ENCODE data around the gene CYP27A1. TPM values are rescaled to one million over a fixed set of nuclear protein-coding genes. Genes with fewer than 3 reads are reported as not detected.

Gene CYP27A1
- total and polyA plus RNA-seq, 2 donors from 2014 or later: 18.5 to 43.3 TPM

GRCh38 chr2:218807626-218808025 lies 25.7 kb downstream of the CYP27A1 start:
- FAIRE-seq (no peak), DNase-seq (no peak)
- Histone ChIP-seq H3K4me1 (ENCODE audit: control insufficient read depth in 2 of 3, insufficient read depth in 2 of 3, low read depth in 1 of 3, low read length in 3 of 3) (peaks cover 0 to 9% (median 4%) of the 10 kb centered on the region in 3 donors), H3K36me3 (ENCODE audit: control insufficient read depth in 2 of 3, insufficient read depth in 3 of 3, low read length in 3 of 3) (peaks cover 0 to under 1% (median 0%) of the 10 kb centered on the region in 3 donors), H3K4me3 (ENCODE audit: low read length in 3 of 3) (no peak overlapping the region), H3K27me3 (ENCODE audit: control insufficient read depth, insufficient read depth, low read length) (no peaks in the 10 kb centered on the region), H3K9ac (ENCODE audit: low read length in 3 of 3) (no peak overlapping the region), H3K27ac (ENCODE audit: low read depth in 2 of 2, low read length in 2 of 2) (no peak overlapping the region), H3K9me3 (ENCODE audit: control insufficient read depth in 2 of 3, insufficient read depth in 1 of 3, low read length in 3 of 3) (no peaks in the 10 kb centered on the region)
- no peak for TF ChIP-seq CTCF (IDR thresholded peaks at IDR 0.05; ENCODE audit: borderline replicate concordance, extremely low read depth, insufficient read depth)
- intact Hi-C loops (cut with DNase I): no loop called here

- Histone ChIP-seq H3K9me3 (ENCODE audit: control insufficient read depth in 2 of 3, insufficient read depth in 1 of 3, low read length in 3 of 3) (no peaks in the 10 kb centered on the region), H3K4me1 (ENCODE audit: control insufficient read depth in 2 of 3, insufficient read depth in 2 of 3, low read depth in 1 of 3, low read length in 3 of 3) (peaks cover 0 to 9% (median 4%) of the 10 kb centered on the region in 3 donors), H3K27ac (ENCODE audit: low read depth in 2 of 2, low read length in 2 of 2) (no peak overlapping the region), H3K27me3 (ENCODE audit: control insufficient read depth, insufficient read depth, low read length) (no peaks in the 10 kb centered on the region), H3K4me3 (ENCODE audit: low read length in 3 of 3) (no peak overlapping the region), H3K9ac (ENCODE audit: low read length in 3 of 3) (no peak overlapping the region), H3K36me3 (ENCODE audit: control insufficient read depth in 2 of 3, insufficient read depth in 3 of 3, low read length in 3 of 3) (peaks cover 0 to 6% (median 2%) of the 10 kb centered on the region in 3 donors)
- intact Hi-C loops (cut with DNase I): no loop called here
- TF ChIP-seq CTCF (IDR thresholded peaks at IDR 0.05; ENCODE audit: borderline replicate concordance, extremely low read depth, insufficient read depth): no peak
- no peak for FAIRE-seq
- no peak for DNase-seq
These were observed 27.6 kb downstream of the CYP27A1 start for GRCh38 chr2:218809515-218809914.

- Histone ChIP-seq H3K27ac (ENCODE audit: low read depth in 2 of 2, low read length in 2 of 2) (no peak overlapping the region), H3K4me3 (ENCODE audit: low read length in 3 of 3) (no peak overlapping the region), H3K36me3 (ENCODE audit: control insufficient read depth in 2 of 3, insufficient read depth in 3 of 3, low read length in 3 of 3) (peaks cover 0 to 13% (median 6%) of the 10 kb centered on the region in 3 donors), H3K9me3 (ENCODE audit: control insufficient read depth in 2 of 3, insufficient read depth in 1 of 3, low read length in 3 of 3) (no peaks in the 10 kb centered on the region), H3K9ac (ENCODE audit: low read length in 3 of 3) (no peak overlapping the region), H3K27me3 (ENCODE audit: control insufficient read depth, insufficient read depth, low read length) (no peaks in the 10 kb centered on the region), H3K4me1 (ENCODE audit: control insufficient read depth in 2 of 3, insufficient read depth in 2 of 3, low read depth in 1 of 3, low read length in 3 of 3) (peaks cover 0 to 9% (median 4%) of the 10 kb centered on the region in 3 donors)
- FAIRE-seq (no peak), DNase-seq (no peak)
- no peak for TF ChIP-seq CTCF (IDR thresholded peaks at IDR 0.05; ENCODE audit: borderline replicate concordance, extremely low read depth, insufficient read depth)
- intact Hi-C loops (cut with DNase I): no loop called here
These were observed 28.3 kb downstream of the CYP27A1 start for GRCh38 chr2:218810256-218810655.

GRCh38 chr2:218811382-218811781 lies 29.4 kb downstream of the CYP27A1 start:
- Histone ChIP-seq H3K9ac (ENCODE audit: low read length in 3 of 3) (no peak overlapping the region), H3K9me3 (ENCODE audit: control insufficient read depth in 2 of 3, insufficient read depth in 1 of 3, low read length in 3 of 3) (no peaks in the 10 kb centered on the region), H3K4me3 (ENCODE audit: low read length in 3 of 3) (no peak overlapping the region), H3K27me3 (ENCODE audit: control insufficient read depth, insufficient read depth, low read length) (no peaks in the 10 kb centered on the region), H3K36me3 (ENCODE audit: control insufficient read depth in 2 of 3, insufficient read depth in 3 of 3, low read length in 3 of 3) (peaks cover 0 to 20% (median 8%) of the 10 kb centered on the region in 3 donors), H3K4me1 (ENCODE audit: control insufficient read depth in 2 of 3, insufficient read depth in 2 of 3, low read depth in 1 of 3, low read length in 3 of 3) (peaks cover 0 to 2% (median 2%) of the 10 kb centered on the region in 3 donors), H3K27ac (ENCODE audit: low read depth in 2 of 2, low read length in 2 of 2) (no peak overlapping the region)
- FAIRE-seq (no peak), DNase-seq (no peak)
- no peak for TF ChIP-seq CTCF (IDR thresholded peaks at IDR 0.05; ENCODE audit: borderline replicate concordance, extremely low read depth, insufficient read depth)
- intact Hi-C loops (cut with DNase I): no loop called here
